H1 (cell line): ENCODE data around the gene GSTO1. TPM values are rescaled to one million over a fixed set of nuclear protein-coding genes. Genes with fewer than 3 reads are reported as not detected.

Experiments
- CTCF ChIA-PET: fragments of 300-600 bp; sonication (Branson Sonifier 250); formaldehyde crosslinking; loops from one replicate; lab custom pipeline; 2021; ENCODE audit not compliant: partially characterized antibody; lab: Charles Lee
- POLR2A ChIA-PET: fragments of 300-600 bp; sonication (Branson Sonifier 250); formaldehyde crosslinking; loops from one replicate; lab custom pipeline; 2021; ENCODE audit warnings: inconsistent platforms; ENCODE audit not compliant: partially characterized antibody; lab: Charles Lee
- DNase-seq, 2 experiments: peaks; one replicate each; pipeline versions ENCODE4 v3.0.0 to v3.0.0-alpha.2; 2010 to 2022; ENCODE audit warnings: low spot score in 2 of 2, low read depth in 1 of 2, mixed read lengths in 1 of 2
- FAIRE-seq: peaks from 2 replicates; lab custom pipeline; 2011; peaks lifted over from hg19 to GRCh38; lab: Jason Lieb, UNC
- H2AFZ ChIP-seq: 2 replicates; pipeline ENCODE4 v1.8.1; 2012; ENCODE audit warnings: low read length, inconsistent platforms
- H2AK5ac ChIP-seq: 2 replicates; pipeline ENCODE4 v1.6.1; 2013; ENCODE audit warnings: low read depth, low read length
- H2BK120ac ChIP-seq: replicated peaks from 2 replicates; pipeline ENCODE3; 2013; ENCODE audit warnings: low read depth, low read length, inconsistent platforms
- H2BK12ac ChIP-seq: 2 replicates; pipeline ENCODE4 v1.6.1; 2013; ENCODE audit warnings: low read depth, low read length
- H2BK15ac ChIP-seq: 2 replicates; pipeline ENCODE4 v1.6.1; 2013; ENCODE audit warnings: low read length
- H2BK20ac ChIP-seq: 2 replicates; pipeline ENCODE4 v1.6.1; 2013; ENCODE audit warnings: low read length
- H2BK5ac ChIP-seq: 2 replicates; pipeline ENCODE4 v1.6.1; 2013; ENCODE audit warnings: low read depth, low read length
- H3K14ac ChIP-seq: 2 replicates; pipeline ENCODE4 v1.6.1; 2013; ENCODE audit warnings: inconsistent platforms; ENCODE audit not compliant: insufficient read length
- H3K18ac ChIP-seq: 2 replicates; pipeline ENCODE4 v1.6.1; 2013; ENCODE audit warnings: low read length; ENCODE audit errors: extremely low read depth
- H3K23ac ChIP-seq: 2 replicates; pipeline ENCODE4 v1.6.1; 2013; ENCODE audit warnings: inconsistent platforms; ENCODE audit not compliant: insufficient read length
- H3K23me2 ChIP-seq: 2 replicates; pipeline ENCODE4 v1.6.1; 2013; ENCODE audit warnings: low read depth, low read length
- H3K27ac ChIP-seq: 2 replicates; pipeline ENCODE4 v1.6.1; 2011; ENCODE audit warnings: low read depth, low read length, inconsistent platforms
- H3K27me3 ChIP-seq, 4 experiments: replicated peaks in 1 of 4; 1 replicate in 1 of 4; 2 replicates in 3 of 4; pipeline versions ENCODE4 v1.6.1 to v1.8.1; 2011 to 2013; ENCODE audit warnings: low read length in 3 of 4, mild to moderate bottlenecking in 3 of 4, inconsistent platforms in 2 of 4, mixed read lengths in 2 of 4, moderate library complexity in 1 of 4; ENCODE audit not compliant: control insufficient read depth in 3 of 4, insufficient read depth in 3 of 4; ENCODE audit errors: extremely low read depth in 1 of 4
- H3K36me3 ChIP-seq, 4 experiments: 2 replicates each; pipeline versions ENCODE4 v1.6.1 to v1.8.1; 2011 to 2013; ENCODE audit warnings: mild to moderate bottlenecking in 4 of 4, low read length in 3 of 4, moderate library complexity in 2 of 4, control low read depth in 1 of 4, inconsistent platforms in 1 of 4; ENCODE audit not compliant: insufficient read depth in 4 of 4, control insufficient read depth in 2 of 4
- H3K4ac ChIP-seq: replicated peaks from 2 replicates; pipeline ENCODE3; 2013; ENCODE audit warnings: low read length, low read depth, mixed read lengths, inconsistent platforms; ENCODE audit not compliant: insufficient read length
- H3K4me1 ChIP-seq, 4 experiments: replicated peaks in 1 of 4; 1 replicate in 1 of 4; 2 replicates in 3 of 4; pipeline versions ENCODE4 v1.6.1 to v1.8.1; 2011 to 2013; ENCODE audit warnings: low read length in 3 of 4, inconsistent platforms in 2 of 4, mixed read lengths in 1 of 4; ENCODE audit not compliant: insufficient read depth in 4 of 4, control insufficient read depth in 3 of 4
- H3K4me2 ChIP-seq, 2 experiments: 2 replicates each; pipeline versions ENCODE4 v1.6.1 to v1.8.1; 2011 to 2013; ENCODE audit warnings: low read depth in 2 of 2, low read length in 2 of 2, control low read depth in 1 of 2, inconsistent platforms in 1 of 2, mild to moderate bottlenecking in 1 of 2; ENCODE audit not compliant: insufficient read depth in 1 of 2
- H3K4me3 ChIP-seq, 4 experiments: fragments of 200-600, 300-600 bp in 1 of 4; sonication (generic), shearing (Covaris generic), sonication (Bioruptor Twin) in 1 of 4; 2 replicates each; pipeline versions ENCODE4 v1.5.1 to v1.8.1; 2011 to 2016; ENCODE audit warnings: low read length in 4 of 4, low read depth in 3 of 4, control low read depth in 2 of 4, inconsistent platforms in 2 of 4, mild to moderate bottlenecking in 2 of 4, mixed read lengths in 1 of 4, moderate library complexity in 1 of 4; ENCODE audit not compliant: insufficient read depth in 2 of 4; ENCODE audit errors: extremely low read depth in 1 of 4
- H3K56ac ChIP-seq: replicated peaks from 2 replicates; pipeline ENCODE3; 2013; ENCODE audit warnings: low read depth, mild to moderate bottlenecking, mixed read lengths, low read length, inconsistent platforms; ENCODE audit not compliant: insufficient read length
- H3K79me1 ChIP-seq: 2 replicates; pipeline ENCODE4 v1.6.1; 2013; ENCODE audit warnings: low read depth, low read length, control low read depth
- H3K79me2 ChIP-seq, 2 experiments: 2 replicates each; pipeline versions ENCODE4 v1.6.1 to v1.8.1; 2012 to 2013; ENCODE audit warnings: low read length in 2 of 2, mild to moderate bottlenecking in 2 of 2, inconsistent platforms in 1 of 2; ENCODE audit not compliant: insufficient read depth in 2 of 2, control insufficient read depth in 1 of 2
- H3K9ac ChIP-seq, 4 experiments: replicated peaks in 1 of 4; 1 replicate in 1 of 4; 2 replicates in 3 of 4; pipeline versions ENCODE4 v1.6.1 to v1.8.1; 2011 to 2013; ENCODE audit warnings: low read depth in 3 of 4, low read length in 3 of 4, control low read depth in 2 of 4, mild to moderate bottlenecking in 2 of 4, moderate library complexity in 2 of 4, inconsistent platforms in 1 of 4; ENCODE audit errors: extremely low read depth in 1 of 4
- H3K9me3 ChIP-seq, 2 experiments: 2 replicates each; pipeline versions ENCODE4 v1.6.1 to v1.8.1; 2012 to 2013; ENCODE audit warnings: mild to moderate bottlenecking in 2 of 2, moderate library complexity in 2 of 2, control low read depth in 1 of 2, inconsistent platforms in 1 of 2, low read depth in 1 of 2, low read length in 1 of 2, mixed read lengths in 1 of 2; ENCODE audit not compliant: insufficient read depth in 2 of 2
- H4K20me1 ChIP-seq, 2 experiments: replicated peaks in 1 of 2; 2 replicates each; pipeline versions ENCODE3 to v1.8.1; 2011 to 2013; ENCODE audit warnings: inconsistent platforms in 2 of 2, low read length in 2 of 2, mild to moderate bottlenecking in 1 of 2; ENCODE audit not compliant: insufficient read depth in 2 of 2, control insufficient read depth in 1 of 2
- H4K5ac ChIP-seq: 2 replicates; pipeline ENCODE4 v1.6.1; 2013; ENCODE audit warnings: low read length, low read depth, mixed read lengths, inconsistent platforms; ENCODE audit not compliant: insufficient read length
- H4K8ac ChIP-seq: 2 replicates; pipeline ENCODE4 v1.8.0; 2013; ENCODE audit warnings: mild to moderate bottlenecking, moderate library complexity, low read length, inconsistent platforms; ENCODE audit not compliant: insufficient read depth; ENCODE audit errors: extremely low read depth
- H4K91ac ChIP-seq: replicated peaks from 2 replicates; pipeline ENCODE3; 2013; ENCODE audit warnings: low read length, mixed read lengths, inconsistent platforms; ENCODE audit not compliant: insufficient read length
- CHD1 ChIP-seq: IDR thresholded peaks from 2 replicates; pipeline ENCODE4 v1.6.1; 2012; ENCODE audit warnings: low read depth, low read length, improper control_type of control experiment
- CTCF ChIP-seq, 3 experiments: IDR thresholded peaks; 1 replicate in 2 of 3; 2 replicates in 1 of 3; pipeline versions ENCODE4 v1.5.1 to v1.6.1; 2011; ENCODE audit warnings: low read length in 3 of 3, mild to moderate bottlenecking in 3 of 3, inconsistent platforms in 2 of 3, low read depth in 1 of 3, moderate library complexity in 1 of 3; ENCODE audit not compliant: insufficient read depth in 1 of 3; ENCODE audit errors: control extremely low read depth in 1 of 3
- E2F6 ChIP-seq: IDR thresholded peaks from 2 replicates; pipeline ENCODE4 v1.6.1; 2012; ENCODE audit warnings: inconsistent platforms
- HDAC2 ChIP-seq, 2 experiments: fragments of 300-600 bp in 1 of 2; sonication (generic) in 1 of 2; IDR thresholded peaks; 2 replicates each; pipeline ENCODE4 v1.6.1; 2011 to 2012; ENCODE audit warnings: low read depth in 2 of 2, low read length in 2 of 2, mild to moderate bottlenecking in 2 of 2, moderate library complexity in 2 of 2, borderline replicate concordance in 1 of 2, inconsistent platforms in 1 of 2
- MAFK ChIP-seq: IDR thresholded peaks from 2 replicates; pipeline ENCODE4 v1.6.1; 2012; ENCODE audit warnings: low read depth, mild to moderate bottlenecking, improper control_type of control experiment, low read length
- NRF1 ChIP-seq: IDR thresholded peaks from 2 replicates; pipeline ENCODE4 v1.6.1; 2011; ENCODE audit warnings: mild to moderate bottlenecking, low read depth, low read length, improper control_type of control experiment
- TCF12 ChIP-seq: IDR thresholded peaks from 2 replicates; pipeline ENCODE4 v1.6.1; 2011; ENCODE audit warnings: low read depth, mild to moderate bottlenecking, low read length
- WGBS, 2 experiments: shearing (Covaris generic) in 1 of 2; methylation state at CpG; one replicate each; pipeline versions ENCODE4 v1.1.6 to v1.1.7; 2013 to 2015; ENCODE audit warnings: low lambda C conversion rate in 2 of 2, mixed read lengths in 2 of 2, inconsistent platforms in 1 of 2, low coverage in 1 of 2, missing lambda C conversion rate in 1 of 2; ENCODE audit not compliant: insufficient replicate concordance in 2 of 2, insufficient coverage in 1 of 2, insufficient read length in 1 of 2; ENCODE audit errors: extremely low coverage in 1 of 2, missing lambda C conversion rate in 1 of 2; 5-methylcytosine and 5-hydroxymethylcytosine counted together
- polyA plus RNA-seq, 7 experiments: library from polyadenylated mRNA; depleted of rRNA in 3 of 7; stranded (reverse) in 5 of 7; unstranded in 2 of 7; fragments of >200 nt in 5 of 7; fragments of 200-250 nt in 2 of 7; gene quantifications; 1 replicate in 5 of 7; 2 replicates in 1 of 7; 4 replicates in 1 of 7; pipeline versions ENCODE4 v1.2.1 to v1.2.3, GENCODE V29; 2011 to 2013; ENCODE audit warnings: missing spikeins in 2 of 7, mixed read lengths in 2 of 7
- total RNA-seq: library from RNA; stranded (reverse); fragmentation: NEBNext Ultra II Directional; extraction: Animal tissue kit (Norgen Biotek cat#: 25700); gene quantifications from 2 replicates; pipeline ENCODE4 v1.2.1, GENCODE V29; 2021

Gene GSTO1
- total and polyA plus RNA-seq, 2 of the 8 experiments (the other 6 are each of a cell fraction or from before 2014, with no cell fraction given), result 22.4 to 32.5 TPM

- no peak overlapping the region for H3K56ac ChIP-seq
- CTCF ChIA-PET, result interaction anchor here (1.0 to 1.5 kb wide), 2 partner anchors 26 to 42 kb away, joined by 3 to 5 read pairs; no protein-coding TSS in a partner anchor
- 25% methylated on average over 20 of the region's 20 CpGs; no CpG with 5 or more reads in 1 of the 2 experiments for WGBS, 2 experiments
- H3K4me3 ChIP-seq, result peak overlapping the region; percentile 69 to 82 (median 76)
- no peak overlapping the region for H2BK120ac ChIP-seq
- peak overlapping the region; percentile 78 to 94 for H3K4me2 ChIP-seq
- peak overlapping the region; percentile 84; the same call in 1 of the 2 replicates for H2AFZ ChIP-seq
- H4K91ac ChIP-seq, result no peak overlapping the region
- no peaks in the 10 kb centered on the region; a peak in 1 of 8 replicates for H3K36me3 ChIP-seq
- DNase-seq, result no peak
- H2BK12ac ChIP-seq, result peak overlapping the region; percentile 63; the same call in 1 of the 2 replicates
- H4K20me1 ChIP-seq, result no peaks in the 10 kb centered on the region
- no peak overlapping the region for H3K27ac ChIP-seq
- FAIRE-seq, result no peak
- H3K9ac ChIP-seq, result peak overlapping the region; percentile 57 to 76 (median 64); a peak in 6 of 7 replicates
- peaks cover 0 to 10% of the 10 kb centered on the region in 2 experiments; a peak in 2 of 4 replicates for H3K9me3 ChIP-seq
- no peaks in the 10 kb centered on the region for H3K4me1 ChIP-seq
- no peak overlapping the region for H3K14ac ChIP-seq
- 0 out of 2 replicates have a peak overlapping the region, but pooled peaks have one; percentile 21 for H2BK5ac ChIP-seq
- peaks cover 0 to 2% (median 0%) of the 10 kb centered on the region in 4 experiments; a peak in 1 of 7 replicates for H3K27me3 ChIP-seq
- no peaks in the 10 kb centered on the region for H3K79me1 ChIP-seq
- TF ChIP-seq HDAC2 (IDR thresholded peaks at IDR 0.05; ENCODE audit: borderline replicate concordance in 1 of 2, low read depth in 2 of 2, low read length in 2 of 2) (no peak), CTCF (IDR thresholded peaks at IDR 0.05; ENCODE audit: control extremely low read depth in 1 of 3, insufficient read depth in 1 of 3, low read depth in 1 of 3, low read length in 3 of 3) (no peak), MAFK (no peak), E2F6 (no peak; the same call in 1 of the 2 replicates), NRF1 (no peak), CHD1 (no peak), TCF12 (no peak)
- peaks cover 9% of the 10 kb centered on the region for H3K23me2 ChIP-seq
- no peaks in the 10 kb centered on the region for H3K79me2 ChIP-seq
- no peak overlapping the region for H2AK5ac ChIP-seq
- peak overlapping the region; percentile 78 for H4K5ac ChIP-seq
- peak overlapping the region; percentile 91; the same call in 1 of the 2 replicates for H4K8ac ChIP-seq
- no peak overlapping the region for H2BK15ac ChIP-seq
- H3K23ac ChIP-seq, result no peak overlapping the region
- no peak overlapping the region for H3K4ac ChIP-seq
- no peak overlapping the region for H2BK20ac ChIP-seq
- POLR2A ChIA-PET, result interaction anchor here (0.6 to 1.2 kb wide), 3 partner anchors 11 to 46 kb away, joined by 3 read pairs; no protein-coding TSS in a partner anchor
- no peak overlapping the region for H3K18ac ChIP-seq
Observed at GRCh38 chr10:104232613-104233102, 22.0 kb upstream of the GSTO1 start.
